Activated naive CD8-positive, alpha-beta T cell treated with anti-CD3 and anti-CD28 coated beads, Interleukin-2, amount 50 U/mL, for 24 hours (primary cell): ENCODE results near the gene RELN.
"Not testable (repeated sequence)": the region's sequence is repeated elsewhere in the genome, so short reads cannot be mapped to it uniquely, and the experiment has no call there.

Experiments used
- ATAC-seq: fragments of 150-1000 bp; cut with Tn5 transposase; one replicate; pipeline ENCODE4 v1.10.0; 2021
- DNase-seq: peaks from one replicate; pipeline ENCODE4 v3.0.0; 2021
- H3K27ac Mint-ChIP-seq: one replicate; pipeline ENCODE4 v1.8.0; 2021; ENCODE audit warnings: mild to moderate bottlenecking, mixed read lengths
- H3K27me3 Mint-ChIP-seq: one replicate; pipeline ENCODE4 v1.8.0; 2021; ENCODE audit warnings: mixed read lengths
- H3K36me3 Mint-ChIP-seq: one replicate; pipeline ENCODE4 v1.8.0; 2021; ENCODE audit warnings: low read depth, mixed read lengths
- H3K4me1 Mint-ChIP-seq: one replicate; pipeline ENCODE4 v1.8.0; 2021; ENCODE audit warnings: mixed read lengths
- H3K4me3 Mint-ChIP-seq: one replicate; pipeline ENCODE4 v1.8.0; 2021; ENCODE audit warnings: mild to moderate bottlenecking, moderate library complexity, mixed read lengths
- H3K9me3 Mint-ChIP-seq: one replicate; pipeline ENCODE4 v1.8.0; 2021; ENCODE audit warnings: mixed read lengths

The RELN gene

GRCh38 chr7:103843689-103844480 is 145.6 kb downstream of the RELN start:
- Mint-ChIP-seq H3K4me3 (no peak overlapping the region), H3K36me3 (no peaks in the 10 kb centered on the region), H3K4me1 (no peaks in the 10 kb centered on the region), H3K9me3 (no peaks in the 10 kb centered on the region), H3K27ac (no peak overlapping the region), H3K27me3 (no peaks in the 10 kb centered on the region)
- no peak for ATAC-seq
- no peak for DNase-seq

- no peak overlapping the region for H3K4me3 Mint-ChIP-seq
- DNase-seq: no peak
- no peak for ATAC-seq
Measured at GRCh38 chr7:103833401-103833800, 156.1 kb downstream of the RELN start.

GRCh38 chr7:103832438-103832837 is 157.0 kb downstream of the RELN start:
- Mint-ChIP-seq H3K36me3 (no peaks in the 10 kb centered on the region), H3K27ac (no peak overlapping the region), H3K4me3 (no peak overlapping the region), H3K27me3 (peaks cover 2% of the 10 kb centered on the region), H3K9me3 (no peaks in the 10 kb centered on the region), H3K4me1 (no peaks in the 10 kb centered on the region)
- ATAC-seq: no peak
- DNase-seq: no peak

More at GRCh38 chr7:103833401-103833800, 156.1 kb downstream of the RELN start:
- Mint-ChIP-seq H3K9me3 (no peaks in the 10 kb centered on the region), H3K27ac (no peak overlapping the region), H3K27me3 (peaks cover 2% of the 10 kb centered on the region), H3K4me1 (no peaks in the 10 kb centered on the region), H3K36me3 (no peaks in the 10 kb centered on the region)

- H3K4me1 Mint-ChIP-seq: no peaks in the 10 kb centered on the region
- no peak overlapping the region for H3K4me3 Mint-ChIP-seq
- no peak for DNase-seq
- no peak overlapping the region for H3K27ac Mint-ChIP-seq
- no peaks in the 10 kb centered on the region for H3K36me3 Mint-ChIP-seq
- ATAC-seq: no peak
- peaks cover 12% of the 10 kb centered on the region for H3K9me3 Mint-ChIP-seq
- peaks cover 2% of the 10 kb centered on the region for H3K27me3 Mint-ChIP-seq
Measured at GRCh38 chr7:103824251-103824650, 165.2 kb downstream of the RELN start.

- Mint-ChIP-seq H3K36me3 (no peaks in the 10 kb centered on the region), H3K27ac (no peak overlapping the region), H3K4me1 (no peaks in the 10 kb centered on the region), H3K27me3 (peaks cover 2% of the 10 kb centered on the region), H3K9me3 (peaks cover 12% of the 10 kb centered on the region), H3K4me3 (no peak overlapping the region)
- DNase-seq: no peak
- ATAC-seq: no peak
Measured at GRCh38 chr7:103823084-103823483, 166.4 kb downstream of the RELN start.

- DNase-seq (no peak), ATAC-seq (no peak)
- no peak overlapping the region for H3K27ac Mint-ChIP-seq
- H3K36me3 Mint-ChIP-seq: no peaks in the 10 kb centered on the region
- no peak overlapping the region for H3K4me3 Mint-ChIP-seq
- H3K9me3 Mint-ChIP-seq: peaks cover 12% of the 10 kb centered on the region
- peaks cover 4% of the 10 kb centered on the region for H3K27me3 Mint-ChIP-seq
- H3K4me1 Mint-ChIP-seq: no peaks in the 10 kb centered on the region
Measured at GRCh38 chr7:103821092-103821491, 168.4 kb downstream of the RELN start.

- not testable (repeated sequence) for H3K9me3 Mint-ChIP-seq, ATAC-seq, H3K27me3 Mint-ChIP-seq, H3K27ac Mint-ChIP-seq, DNase-seq, H3K4me3 Mint-ChIP-seq, H3K36me3 Mint-ChIP-seq
- H3K4me1 Mint-ChIP-seq: peaks cover 12% of the 10 kb centered on the region
Measured at GRCh38 chr7:103815972-103816371, 173.5 kb downstream of the RELN start.

GRCh38 chr7:103813970-103814369 is 175.5 kb downstream of the RELN start:
- Mint-ChIP-seq H3K27ac (no peak overlapping the region), H3K4me3 (no peak overlapping the region), H3K4me1 (peaks cover 16% of the 10 kb centered on the region), H3K27me3 (peaks cover 2% of the 10 kb centered on the region), H3K9me3 (no peaks in the 10 kb centered on the region), H3K36me3 (no peaks in the 10 kb centered on the region)
- DNase-seq (no peak), ATAC-seq (no peak)

GRCh38 chr7:103811997-103812396 is 177.5 kb downstream of the RELN start:
- Mint-ChIP-seq H3K36me3 (no peaks in the 10 kb centered on the region), H3K27ac (no peak overlapping the region), H3K27me3 (no peaks in the 10 kb centered on the region), H3K4me3 (no peak overlapping the region), H3K4me1 (peaks cover 16% of the 10 kb centered on the region), H3K9me3 (no peaks in the 10 kb centered on the region)
- ATAC-seq: no peak
- DNase-seq: no peak

GRCh38 chr7:103811290-103811689 is 178.2 kb downstream of the RELN start:
- no peaks in the 10 kb centered on the region for H3K9me3 Mint-ChIP-seq
- ATAC-seq (no peak), DNase-seq (no peak)
- no peak overlapping the region for H3K4me3 Mint-ChIP-seq
- H3K4me1 Mint-ChIP-seq: peaks cover 16% of the 10 kb centered on the region
- H3K27me3 Mint-ChIP-seq: no peaks in the 10 kb centered on the region
- no peaks in the 10 kb centered on the region for H3K36me3 Mint-ChIP-seq
- no peak overlapping the region for H3K27ac Mint-ChIP-seq

- no peak for DNase-seq
- Mint-ChIP-seq H3K4me3 (no peak overlapping the region), H3K36me3 (no peaks in the 10 kb centered on the region), H3K9me3 (no peaks in the 10 kb centered on the region), H3K4me1 (peaks cover 16% of the 10 kb centered on the region), H3K27me3 (no peaks in the 10 kb centered on the region), H3K27ac (no peak overlapping the region)
- ATAC-seq: no peak
Measured at GRCh38 chr7:103810112-103810744, 179.2 kb downstream of the RELN start.

- Mint-ChIP-seq H3K4me3 (no peak overlapping the region), H3K4me1 (peaks cover 16% of the 10 kb centered on the region), H3K27me3 (no peaks in the 10 kb centered on the region), H3K27ac (no peak overlapping the region), H3K9me3 (no peaks in the 10 kb centered on the region), H3K36me3 (no peaks in the 10 kb centered on the region)
- DNase-seq (no peak), ATAC-seq (no peak)
Measured at GRCh38 chr7:103809229-103809994, 180.0 kb downstream of the RELN start.

- Mint-ChIP-seq H3K4me1 (peaks cover 4% of the 10 kb centered on the region), H3K9me3 (no peaks in the 10 kb centered on the region), H3K27me3 (no peaks in the 10 kb centered on the region), H3K27ac (no peak overlapping the region), H3K4me3 (no peak overlapping the region), H3K36me3 (no peaks in the 10 kb centered on the region)
- ATAC-seq (no peak), DNase-seq (no peak)
Measured at GRCh38 chr7:103805346-103805745, 184.1 kb downstream of the RELN start.

- Mint-ChIP-seq H3K4me1 (no peaks in the 10 kb centered on the region), H3K9me3 (no peaks in the 10 kb centered on the region), H3K4me3 (no peak overlapping the region), H3K27me3 (no peaks in the 10 kb centered on the region), H3K27ac (no peak overlapping the region), H3K36me3 (no peaks in the 10 kb centered on the region)
- ATAC-seq (no peak), DNase-seq (no peak)
Measured at GRCh38 chr7:103803631-103804030, 185.8 kb downstream of the RELN start.

GRCh38 chr7:103799298-103799697 is 190.2 kb downstream of the RELN start:
- no peaks in the 10 kb centered on the region for H3K27me3 Mint-ChIP-seq
- H3K4me3 Mint-ChIP-seq: no peak overlapping the region
- no peak overlapping the region for H3K27ac Mint-ChIP-seq
- H3K9me3 Mint-ChIP-seq: no peaks in the 10 kb centered on the region
- no peak for ATAC-seq
- no peaks in the 10 kb centered on the region for H3K36me3 Mint-ChIP-seq
- no peak for DNase-seq
- no peaks in the 10 kb centered on the region for H3K4me1 Mint-ChIP-seq
